ENCODE results near the gene DCDC1.

- TF ChIP-seq CTCF (IDR thresholded peaks at IDR 0.05) (no peak), EP300 (IDR thresholded peaks at IDR 0.05) (no peak)
These were observed 38.7 kb upstream of the DCDC1 start for GRCh38 chr11:31408201-31408600.
